Measurements from ENCODE around the gene EEF1G. TPM values are rescaled to one million over a fixed set of nuclear protein-coding genes. Genes with fewer than 3 reads are reported as not detected.

Gene EEF1G
- total and polyA plus RNA-seq, 2 of the 13 experiments (the other 11 are each of a cell fraction or from before 2014, with no cell fraction given): 1,787 to 2,144 TPM

DNA sequence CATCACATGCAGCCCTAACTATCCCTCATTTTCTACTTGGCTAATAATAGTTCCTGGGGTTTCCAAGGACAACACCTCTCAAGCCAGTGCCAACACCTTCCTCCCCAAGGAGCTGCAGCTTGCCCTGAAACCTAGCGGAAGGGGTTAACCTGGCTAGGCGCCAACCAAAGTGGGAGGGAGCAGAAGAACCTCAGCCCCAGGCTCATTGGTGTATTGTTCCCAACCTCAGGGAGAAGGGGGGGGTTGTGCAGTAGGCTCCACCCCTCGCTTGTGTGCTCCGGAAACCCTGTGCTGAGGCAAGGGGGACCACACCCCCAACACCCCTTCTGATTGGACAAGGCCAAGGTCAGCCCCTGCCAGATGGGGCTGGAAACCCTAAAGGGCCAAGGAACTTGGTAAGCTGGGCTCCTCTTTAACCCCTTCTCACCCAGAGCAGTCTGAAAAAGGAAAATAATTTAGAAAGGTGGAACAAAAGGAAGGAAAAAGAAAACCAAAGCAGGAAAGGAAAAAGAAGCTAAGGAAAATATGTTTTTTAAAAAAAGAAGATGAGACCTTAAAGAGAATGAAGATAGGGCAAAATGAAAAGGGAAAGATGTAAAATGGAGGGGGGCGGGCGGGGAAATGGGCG, 25.5 kb upstream of the EEF1G start (continued):
- TF ChIP-seq, protein P1, sequence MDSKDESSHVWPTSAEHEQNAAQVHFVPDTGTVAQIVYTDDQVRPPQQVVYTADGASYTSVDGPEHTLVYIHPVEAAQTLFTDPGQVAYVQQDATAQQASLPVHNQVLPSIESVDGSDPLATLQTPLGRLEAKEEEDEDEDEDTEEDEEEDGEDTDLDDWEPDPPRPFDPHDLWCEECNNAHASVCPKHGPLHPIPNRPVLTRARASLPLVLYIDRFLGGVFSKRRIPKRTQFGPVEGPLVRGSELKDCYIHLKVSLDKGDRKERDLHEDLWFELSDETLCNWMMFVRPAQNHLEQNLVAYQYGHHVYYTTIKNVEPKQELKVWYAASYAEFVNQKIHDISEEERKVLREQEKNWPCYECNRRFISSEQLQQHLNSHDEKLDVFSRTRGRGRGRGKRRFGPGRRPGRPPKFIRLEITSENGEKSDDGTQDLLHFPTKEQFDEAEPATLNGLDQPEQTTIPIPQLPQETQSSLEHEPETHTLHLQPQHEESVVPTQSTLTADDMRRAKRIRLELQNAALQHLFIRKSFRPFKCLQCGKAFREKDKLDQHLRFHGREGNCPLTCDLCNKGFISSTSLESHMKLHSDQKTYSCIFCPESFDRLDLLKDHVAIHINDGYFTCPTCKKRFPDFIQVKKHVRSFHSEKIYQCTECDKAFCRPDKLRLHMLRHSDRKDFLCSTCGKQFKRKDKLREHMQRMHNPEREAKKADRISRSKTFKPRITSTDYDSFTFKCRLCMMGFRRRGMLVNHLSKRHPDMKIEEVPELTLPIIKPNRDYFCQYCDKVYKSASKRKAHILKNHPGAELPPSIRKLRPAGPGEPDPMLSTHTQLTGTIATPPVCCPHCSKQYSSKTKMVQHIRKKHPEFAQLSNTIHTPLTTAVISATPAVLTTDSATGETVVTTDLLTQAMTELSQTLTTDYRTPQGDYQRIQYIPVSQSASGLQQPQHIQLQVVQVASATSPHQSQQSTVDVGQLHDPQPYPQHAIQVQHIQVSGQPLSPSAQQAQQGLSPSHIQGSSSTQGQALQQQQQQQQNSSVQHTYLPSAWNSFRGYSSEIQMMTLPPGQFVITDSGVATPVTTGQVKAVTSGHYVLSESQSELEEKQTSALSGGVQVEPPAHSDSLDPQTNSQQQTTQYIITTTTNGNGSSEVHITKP (CRISPR knock-in tag; IDR thresholded peaks at IDR 0.05; ENCODE audit: low read depth): peak; percentile 67
- TF ChIP-seq HDAC6 (IDR thresholded peaks at IDR 0.05; ENCODE audit: low read depth, low read length): no peak
- TF ChIP-seq, protein P2, sequence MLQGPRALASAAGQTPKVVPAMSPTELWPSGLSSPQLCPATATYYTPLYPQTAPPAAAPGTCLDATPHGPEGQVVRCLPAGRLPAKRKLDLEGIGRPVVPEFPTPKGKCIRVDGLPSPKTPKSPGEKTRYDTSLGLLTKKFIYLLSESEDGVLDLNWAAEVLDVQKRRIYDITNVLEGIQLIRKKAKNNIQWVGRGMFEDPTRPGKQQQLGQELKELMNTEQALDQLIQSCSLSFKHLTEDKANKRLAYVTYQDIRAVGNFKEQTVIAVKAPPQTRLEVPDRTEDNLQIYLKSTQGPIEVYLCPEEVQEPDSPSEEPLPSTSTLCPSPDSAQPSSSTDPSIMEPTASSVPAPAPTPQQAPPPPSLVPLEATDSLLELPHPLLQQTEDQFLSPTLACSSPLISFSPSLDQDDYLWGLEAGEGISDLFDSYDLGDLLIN (CRISPR knock-in tag; IDR thresholded peaks at IDR 0.05; ENCODE audit: borderline replicate concordance): no peak
- no peak for TF ChIP-seq RELA (CRISPR knock-in tag; IDR thresholded peaks at IDR 0.05)
- no peak for TF ChIP-seq ZNF121 (CRISPR knock-in tag; IDR thresholded peaks at IDR 0.05)
- TF ChIP-seq SNAPC2 (CRISPR knock-in tag; IDR thresholded peaks at IDR 0.05): no peak
- no peak; the same call in 1 of the 2 replicates for TF ChIP-seq CEBPB (IDR thresholded peaks at IDR 0.05; ENCODE audit: borderline replicate concordance, low read depth, low read length)
- no peak for TF ChIP-seq ZKSCAN5 (CRISPR knock-in tag; IDR thresholded peaks at IDR 0.05)
- TF ChIP-seq ZNF589 (CRISPR knock-in tag; conservative IDR thresholded peaks at IDR 0.05): no peak
- TF ChIP-seq ESRRA (CRISPR knock-in tag; IDR thresholded peaks at IDR 0.05; ENCODE audit: low read depth): no peak
- TF ChIP-seq SATB2 (CRISPR knock-in tag; IDR thresholded peaks at IDR 0.05): no peak
- TF ChIP-seq ZNF30 (CRISPR knock-in tag; IDR thresholded peaks at IDR 0.05): no peak
- TF ChIP-seq, protein P3, sequence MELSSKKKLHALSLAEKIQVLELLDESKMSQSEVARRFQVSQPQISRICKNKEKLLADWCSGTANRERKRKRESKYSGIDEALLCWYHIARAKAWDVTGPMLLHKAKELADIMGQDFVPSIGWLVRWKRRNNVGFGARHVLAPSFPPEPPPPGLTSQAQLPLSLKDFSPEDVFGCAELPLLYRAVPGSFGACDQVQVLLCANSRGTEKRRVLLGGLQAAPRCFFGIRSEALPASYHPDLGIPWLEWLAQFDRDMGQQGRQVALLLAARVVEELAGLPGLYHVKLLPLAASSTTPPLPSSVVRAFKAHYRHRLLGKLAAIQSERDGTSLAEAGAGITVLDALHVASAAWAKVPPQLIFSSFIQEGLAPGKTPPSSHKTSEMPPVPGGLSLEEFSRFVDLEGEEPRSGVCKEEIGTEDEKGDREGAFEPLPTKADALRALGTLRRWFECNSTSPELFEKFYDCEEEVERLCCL (CRISPR knock-in tag; IDR thresholded peaks at IDR 0.05; ENCODE audit: borderline replicate concordance): no peak
- no peak for TF ChIP-seq XBP1 (CRISPR knock-in tag; IDR thresholded peaks at IDR 0.05)
- no peak for TF ChIP-seq PLRG1 (conservative IDR thresholded peaks at IDR 0.05)
- no peak for TF ChIP-seq ZNF7 (CRISPR knock-in tag; IDR thresholded peaks at IDR 0.05)
- no peak for TF ChIP-seq ZNF572 (CRISPR knock-in tag; IDR thresholded peaks at IDR 0.05)
- no peak for TF ChIP-seq MZF1 (CRISPR knock-in tag; IDR thresholded peaks at IDR 0.05; ENCODE audit: borderline replicate concordance)
- TF ChIP-seq, protein P4, sequence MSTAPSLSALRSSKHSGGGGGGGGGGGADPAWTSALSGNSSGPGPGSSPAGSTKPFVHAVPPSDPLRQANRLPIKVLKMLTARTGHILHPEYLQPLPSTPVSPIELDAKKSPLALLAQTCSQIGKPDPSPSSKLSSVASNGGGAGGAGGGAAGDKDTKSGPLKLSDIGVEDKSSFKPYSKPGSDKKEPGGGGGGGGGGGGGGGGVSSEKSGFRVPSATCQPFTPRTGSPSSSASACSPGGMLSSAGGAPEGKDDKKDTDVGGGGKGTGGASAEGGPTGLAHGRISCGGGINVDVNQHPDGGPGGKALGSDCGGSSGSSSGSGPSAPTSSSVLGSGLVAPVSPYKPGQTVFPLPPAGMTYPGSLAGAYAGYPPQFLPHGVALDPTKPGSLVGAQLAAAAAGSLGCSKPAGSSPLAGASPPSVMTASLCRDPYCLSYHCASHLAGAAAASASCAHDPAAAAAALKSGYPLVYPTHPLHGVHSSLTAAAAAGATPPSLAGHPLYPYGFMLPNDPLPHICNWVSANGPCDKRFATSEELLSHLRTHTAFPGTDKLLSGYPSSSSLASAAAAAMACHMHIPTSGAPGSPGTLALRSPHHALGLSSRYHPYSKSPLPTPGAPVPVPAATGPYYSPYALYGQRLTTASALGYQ (CRISPR knock-in tag; IDR thresholded peaks at IDR 0.05): peak; percentile 32; the same call in 1 of the 2 replicates
- no peak for TF ChIP-seq U2AF2 (IDR thresholded peaks at IDR 0.05; ENCODE audit: low read depth, low read length)
- no peak for TF ChIP-seq ZNF629 (CRISPR knock-in tag; conservative IDR thresholded peaks at IDR 0.05)
- no peak for TF ChIP-seq ZC3H4 (CRISPR knock-in tag; IDR thresholded peaks at IDR 0.05; ENCODE audit: borderline replicate concordance)
- TF ChIP-seq PHF21A (CRISPR knock-in tag; IDR thresholded peaks at IDR 0.05): peak; percentile 86
- no peak for TF ChIP-seq MYNN (CRISPR knock-in tag; IDR thresholded peaks at IDR 0.05; ENCODE audit: low read depth)

All from HepG2 (cell line).